ENCODE measurements around the gene NR2F1-AS1. TPM values are rescaled to one million over a fixed set of nuclear protein-coding genes. Genes with fewer than 3 reads are reported as not detected.

The NR2F1-AS1 gene
- total and polyA plus RNA-seq, 2 experiments from 2014 or later: 0.59 to 4.5 TPM

DNA sequence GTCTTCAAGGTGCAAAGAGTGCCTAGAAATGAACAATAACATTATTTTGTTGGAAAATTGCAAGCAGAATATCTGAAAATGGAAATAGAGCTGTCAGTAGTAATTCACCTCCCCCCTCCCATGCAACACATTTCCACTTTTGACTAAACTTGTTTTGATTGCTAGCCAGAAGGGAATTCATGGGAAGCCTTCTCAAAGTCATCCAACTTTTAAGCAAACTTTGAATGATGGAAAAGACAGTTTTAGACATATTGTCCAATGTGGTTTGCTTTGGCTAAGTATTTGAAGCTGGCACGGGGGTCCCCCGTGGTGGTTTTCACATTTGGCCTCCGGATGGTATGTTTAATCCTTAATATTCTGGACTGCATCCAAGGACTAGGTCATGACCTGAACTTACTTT, 9.5 kb upstream of the NR2F1-AS1 start (continued):
- TF ChIP-seq, protein P1, sequence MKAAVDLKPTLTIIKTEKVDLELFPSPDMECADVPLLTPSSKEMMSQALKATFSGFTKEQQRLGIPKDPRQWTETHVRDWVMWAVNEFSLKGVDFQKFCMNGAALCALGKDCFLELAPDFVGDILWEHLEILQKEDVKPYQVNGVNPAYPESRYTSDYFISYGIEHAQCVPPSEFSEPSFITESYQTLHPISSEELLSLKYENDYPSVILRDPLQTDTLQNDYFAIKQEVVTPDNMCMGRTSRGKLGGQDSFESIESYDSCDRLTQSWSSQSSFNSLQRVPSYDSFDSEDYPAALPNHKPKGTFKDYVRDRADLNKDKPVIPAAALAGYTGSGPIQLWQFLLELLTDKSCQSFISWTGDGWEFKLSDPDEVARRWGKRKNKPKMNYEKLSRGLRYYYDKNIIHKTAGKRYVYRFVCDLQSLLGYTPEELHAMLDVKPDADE (IDR thresholded peaks at IDR 0.05): no peak
- no peak for TF ChIP-seq NANOG (IDR thresholded peaks at IDR 0.05; ENCODE audit: borderline replicate concordance)
- TF ChIP-seq EZH2 (IDR thresholded peaks at IDR 0.05; ENCODE audit: low read depth, unreplicated experiment): no peak
- no peak for TF ChIP-seq STAT1 (IDR thresholded peaks at IDR 0.05; ENCODE audit: unreplicated experiment)

DNA sequence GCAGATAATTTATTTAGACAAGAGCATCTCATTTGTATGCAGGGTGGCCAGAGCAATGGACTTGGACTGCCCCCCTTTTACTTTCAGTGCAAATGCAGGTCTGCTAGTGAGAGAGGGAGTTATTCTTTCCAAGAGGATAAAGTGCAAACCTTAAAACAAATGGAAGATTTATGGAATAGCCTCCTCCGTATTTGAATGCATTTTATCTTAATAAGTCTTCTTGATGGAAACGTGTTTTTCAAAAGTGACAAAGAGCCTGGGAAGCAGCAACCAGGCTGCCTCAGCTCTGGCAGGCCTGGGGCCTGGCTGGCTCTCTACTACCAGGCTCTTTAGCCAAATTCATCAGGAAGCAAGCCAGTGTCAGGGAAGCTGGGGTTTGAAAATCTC, 8.8 kb upstream of the NR2F1-AS1 start:
- Histone ChIP-seq H3K27me3 (ENCODE audit: insufficient read depth) (peaks cover 100% of the 10 kb centered on the region), H3K27ac (ENCODE audit: low read depth) (no peak overlapping the region)

DNA sequence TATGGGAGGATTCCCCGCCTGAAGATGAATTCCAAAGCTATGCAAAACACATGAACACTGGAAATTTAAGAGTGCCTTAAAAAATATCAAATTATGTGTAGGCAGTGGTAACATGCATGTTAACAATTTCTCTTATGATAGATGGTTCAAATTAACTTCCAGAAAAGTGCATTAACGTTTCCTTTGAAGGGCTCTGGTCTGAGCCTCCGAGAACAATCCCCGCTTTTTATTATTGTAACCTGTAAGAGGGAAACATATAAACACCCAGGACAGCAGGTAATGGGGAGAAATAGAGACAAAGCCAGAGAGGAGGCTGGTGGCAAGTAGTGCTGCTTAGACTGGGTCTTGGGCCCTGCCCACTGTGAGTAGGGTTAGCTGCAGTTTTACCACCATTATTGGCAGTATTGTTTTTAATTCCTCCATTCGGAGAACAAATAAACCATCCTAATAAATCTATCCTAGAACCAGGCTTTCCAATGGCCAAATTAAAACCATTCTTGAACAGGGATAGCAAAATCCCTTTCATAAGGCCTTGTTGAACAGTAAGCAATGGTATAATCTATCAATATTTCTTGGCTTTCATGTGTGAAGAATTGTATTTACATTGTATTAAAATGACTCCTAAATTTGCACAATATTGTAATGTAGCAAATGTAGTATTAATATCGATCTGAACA, 8.3 kb upstream of the NR2F1-AS1 start:
- DNase-seq (ENCODE audit: low spot score) (no peak), ATAC-seq (no peak)
- Histone ChIP-seq H3K4me1 (ENCODE audit: insufficient read depth) (peaks cover 21% of the 10 kb centered on the region), H4K20me1 (replicated peaks; ENCODE audit: insufficient read depth) (peaks cover 57% of the 10 kb centered on the region), H3K27me3 (ENCODE audit: insufficient read depth) (peaks cover 98% of the 10 kb centered on the region), H3K36me3 (ENCODE audit: insufficient read depth) (no peaks in the 10 kb centered on the region; the same call in 1 of the 2 replicates), H3K9me2 (ENCODE audit: insufficient read depth) (no peaks in the 10 kb centered on the region), H3K79me2 (replicated peaks; ENCODE audit: insufficient read depth) (no peaks in the 10 kb centered on the region), H3K4me2 (no peak overlapping the region), H3K27ac (ENCODE audit: low read depth) (no peak overlapping the region), H2AFZ (no peak overlapping the region), H3K4me3 (no peak overlapping the region), H3F3A (replicated peaks; ENCODE audit: low read depth) (peaks cover 38% of the 10 kb centered on the region)
- Mint-ChIP-seq H3K9me3 (peaks cover 4% of the 10 kb centered on the region), H3K4me1 (peaks cover 25% of the 10 kb centered on the region), H3K36me3 (ENCODE audit: low read depth) (no peaks in the 10 kb centered on the region; the same call in 2 of the 3 replicates), H3K27ac (no peak overlapping the region), H3K27me3 (ENCODE audit: insufficient read depth, low read depth, poor library complexity) (peaks cover 69% of the 10 kb centered on the region), H3K4me3 (peak overlapping the region; percentile 61; the same call in 2 of the 3 replicates)
- peak; percentile 77 for TF ChIP-seq EZH2 (IDR thresholded peaks at IDR 0.05; ENCODE audit: low read depth, unreplicated experiment)
- peak; percentile 32 for TF ChIP-seq EZH2phosphoT487 (IDR thresholded peaks at IDR 0.05; ENCODE audit: unreplicated experiment)
- TF ChIP-seq, protein P1 (IDR thresholded peaks at IDR 0.05): no peak
- TF ChIP-seq ZNF331 (CRISPR knock-in tag; IDR thresholded peaks at IDR 0.05; ENCODE audit: low read depth): no peak

More for the DNA sequence above, 8.8 kb upstream of the NR2F1-AS1 start:
- H3K27me3 Mint-ChIP-seq (ENCODE audit: insufficient read depth, low read depth, poor library complexity): peaks cover 69% of the 10 kb centered on the region
- peaks cover 29% of the 10 kb centered on the region for H3K4me1 Mint-ChIP-seq
- Histone ChIP-seq H3F3A (replicated peaks; ENCODE audit: low read depth) (peaks cover 41% of the 10 kb centered on the region), H3K79me2 (replicated peaks; ENCODE audit: insufficient read depth) (no peaks in the 10 kb centered on the region), H4K20me1 (replicated peaks; ENCODE audit: insufficient read depth) (peaks cover 60% of the 10 kb centered on the region), H3K36me3 (ENCODE audit: insufficient read depth) (no peaks in the 10 kb centered on the region; the same call in 1 of the 2 replicates), H3K4me1 (ENCODE audit: insufficient read depth) (peaks cover 26% of the 10 kb centered on the region), H3K4me2 (no peak overlapping the region), H2AFZ (no peak overlapping the region), H3K4me3 (no peak overlapping the region), H3K9me2 (ENCODE audit: insufficient read depth) (no peaks in the 10 kb centered on the region)
- H3K4me3 Mint-ChIP-seq: no peak overlapping the region
- H3K36me3 Mint-ChIP-seq (ENCODE audit: low read depth): no peaks in the 10 kb centered on the region; the same call in 2 of the 3 replicates
- DNase-seq (ENCODE audit: low spot score) (no peak), ATAC-seq (no peak)
- no peak for TF ChIP-seq NANOG (IDR thresholded peaks at IDR 0.05; ENCODE audit: borderline replicate concordance)
- no peak for TF ChIP-seq CREB1 (CRISPR knock-in tag; IDR thresholded peaks at IDR 0.05; ENCODE audit: low read depth)
- TF ChIP-seq EZH2 (IDR thresholded peaks at IDR 0.05; ENCODE audit: low read depth, unreplicated experiment): peak; percentile 1
- TF ChIP-seq EZH2phosphoT487 (IDR thresholded peaks at IDR 0.05; ENCODE audit: unreplicated experiment): peak; percentile 68
- peaks cover 4% of the 10 kb centered on the region for H3K9me3 Mint-ChIP-seq
- no peak overlapping the region for H3K27ac Mint-ChIP-seq
